GM11168 (cell line): ENCODE data around the gene CATSPERE.

ENCODE experiments used
- in situ Hi-C: fragments of 300-500 bp; cut with MboI; formaldehyde crosslinking; loops from one replicate; pipeline ENCODE4 v1.12.0; 2022; ENCODE audit warnings: low sequenced_read_pairs; ENCODE audit not compliant: unreplicated experiment

Gene CATSPERE

GRCh38 chr1:244461245-244462071 is at the start of gene CATSPERE:
CATSPERE (plus strand) TSS chr1:244461273; CDS start chr1:244461430, 157 bp downstream.
- in situ Hi-C loops, result no loop called here

- in situ Hi-C loops, result no loop called here
Observed at GRCh38 chr1:244412176-244412575, 48.9 kb upstream of the CATSPERE start.

DNA sequence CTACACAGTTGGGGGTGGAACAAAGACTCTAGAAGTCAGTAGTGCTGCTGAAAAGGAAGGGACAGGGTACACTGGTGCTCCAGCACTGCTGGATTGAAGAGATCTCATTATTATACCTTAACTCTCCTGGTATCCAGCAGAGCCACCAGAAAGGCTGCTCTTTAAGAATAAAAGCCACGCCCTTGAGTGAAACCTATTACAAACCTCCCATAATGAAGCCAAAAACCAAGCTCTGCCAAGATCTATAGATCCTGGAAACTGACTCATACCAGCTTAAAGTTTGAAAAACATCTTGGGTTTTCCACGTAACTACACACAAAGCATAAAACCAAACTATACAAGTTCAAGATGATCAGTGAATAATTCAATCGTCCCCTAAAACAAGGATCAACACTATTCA is 47.3 kb upstream of the CATSPERE start:
- in situ Hi-C loops, result no loop called here

- in situ Hi-C loops, result no loop called here
Observed at GRCh38 chr1:244414543-244414942, 46.5 kb upstream of the CATSPERE start.

DNA sequence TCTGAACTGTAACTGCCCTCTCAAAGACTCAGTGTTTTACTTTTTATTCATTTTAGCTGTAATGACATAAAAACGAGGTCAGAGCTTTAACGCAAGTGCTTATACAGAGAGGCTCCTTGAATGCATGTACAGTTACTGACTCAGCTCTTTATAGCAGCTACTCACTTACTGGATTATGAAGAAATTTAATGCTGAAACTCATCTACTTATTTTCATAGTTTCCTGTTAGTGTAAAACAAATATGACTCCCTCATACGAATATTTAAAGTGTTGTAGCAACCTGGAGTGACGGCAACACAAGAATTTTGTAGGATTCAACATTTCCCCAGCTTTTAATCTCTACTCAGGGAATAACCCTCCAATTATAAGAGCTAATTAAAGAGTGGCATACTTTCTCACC is 42.0 kb upstream of the CATSPERE start:
- in situ Hi-C loops, result no loop called here

GRCh38 chr1:244422174-244422573 is 38.9 kb upstream of the CATSPERE start:
- in situ Hi-C loops, result no loop called here

DNA sequence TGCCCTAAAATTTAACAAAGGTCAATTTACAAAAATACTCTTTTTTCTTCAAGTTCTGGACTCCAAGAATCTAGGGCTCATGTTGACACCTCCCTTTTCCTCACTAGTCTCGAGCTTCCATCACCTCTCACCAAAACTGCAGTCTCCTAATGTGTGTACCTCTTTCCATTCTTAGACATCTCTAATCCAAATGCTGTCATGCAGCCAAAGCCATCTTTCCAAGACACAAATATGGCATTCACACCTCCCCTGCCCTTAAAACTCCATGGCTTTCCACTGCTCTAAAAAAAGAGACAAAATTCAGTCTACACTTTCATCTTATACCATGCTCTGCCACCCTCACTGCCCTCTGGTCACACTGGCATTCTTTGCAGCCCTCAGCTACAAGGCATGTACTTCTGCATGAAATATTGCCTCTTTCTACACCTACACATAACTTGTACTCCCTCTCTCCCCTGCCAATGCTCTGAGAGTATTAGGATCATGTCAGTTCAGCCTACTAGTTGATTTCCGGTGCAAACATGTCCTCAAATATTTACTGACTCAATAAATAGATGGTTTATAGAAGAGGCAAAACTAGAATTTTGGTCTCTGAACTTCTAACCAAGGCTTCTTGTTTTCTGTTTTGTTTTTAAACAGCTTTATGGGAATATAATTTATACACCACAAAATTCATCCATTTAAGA is 36.3 kb upstream of the CATSPERE start:
- in situ Hi-C loops, result no loop called here

DNA sequence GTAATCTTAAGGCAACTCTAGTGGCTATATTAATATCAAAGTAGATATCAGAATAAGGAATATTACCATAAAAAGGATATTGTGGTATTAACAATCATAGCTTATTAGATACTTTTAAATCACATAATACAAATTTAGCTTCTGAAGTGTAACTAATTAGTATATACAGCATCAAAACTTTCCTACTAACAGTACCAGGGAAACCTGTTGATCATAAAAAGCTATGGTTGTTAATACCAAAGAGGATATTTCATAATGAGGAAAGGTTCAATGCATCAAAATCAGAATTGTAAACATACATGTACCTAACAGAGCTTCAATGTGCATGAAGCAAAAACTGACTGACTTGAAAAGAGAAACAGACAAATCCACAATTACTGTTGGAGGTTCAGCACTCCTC is 33.4 kb upstream of the CATSPERE start:
- in situ Hi-C loops, result no loop called here

GRCh38 chr1:244429818-244430217 is 31.3 kb upstream of the CATSPERE start:
- in situ Hi-C loops, result no loop called here

GRCh38 chr1:244431166-244431565 is 29.9 kb upstream of the CATSPERE start:
- in situ Hi-C loops, result no loop called here

- in situ Hi-C loops, result no loop called here
Observed at GRCh38 chr1:244435562-244436205, 25.4 kb upstream of the CATSPERE start.

DNA sequence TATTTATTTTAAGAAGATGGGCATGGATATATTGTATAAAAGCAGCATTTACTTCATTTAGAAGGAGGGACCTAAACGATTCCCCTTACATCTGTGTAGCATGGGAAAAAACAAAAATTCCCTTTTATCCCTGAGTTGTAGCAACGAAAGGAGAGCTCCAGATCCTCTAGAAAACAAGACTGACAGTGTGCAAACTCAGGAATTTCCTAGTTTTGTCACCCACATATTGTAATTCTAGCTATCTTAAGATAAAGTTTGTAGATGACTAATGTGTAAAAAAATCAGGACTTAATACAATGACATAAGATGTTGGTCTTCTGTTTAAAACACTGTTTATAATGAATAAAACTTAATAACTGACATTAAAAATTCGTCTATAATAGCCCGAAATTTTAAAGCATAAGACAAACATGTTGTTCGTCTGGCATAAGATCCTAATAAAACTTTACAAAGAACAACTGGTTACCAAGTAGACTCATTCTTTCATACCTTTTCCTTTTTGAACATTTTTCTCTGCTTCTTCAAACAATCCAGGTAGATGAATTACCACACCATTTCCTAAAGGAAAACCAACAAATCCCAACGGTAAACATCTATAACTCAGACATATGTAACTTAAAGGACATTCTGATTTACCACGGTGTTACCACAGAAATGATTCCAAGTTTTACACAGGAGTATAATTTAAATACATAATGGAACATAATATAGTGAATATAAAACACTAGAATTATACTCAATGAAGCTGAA is 24.6 kb upstream of the CATSPERE start:
- in situ Hi-C loops, result no loop called here

DNA sequence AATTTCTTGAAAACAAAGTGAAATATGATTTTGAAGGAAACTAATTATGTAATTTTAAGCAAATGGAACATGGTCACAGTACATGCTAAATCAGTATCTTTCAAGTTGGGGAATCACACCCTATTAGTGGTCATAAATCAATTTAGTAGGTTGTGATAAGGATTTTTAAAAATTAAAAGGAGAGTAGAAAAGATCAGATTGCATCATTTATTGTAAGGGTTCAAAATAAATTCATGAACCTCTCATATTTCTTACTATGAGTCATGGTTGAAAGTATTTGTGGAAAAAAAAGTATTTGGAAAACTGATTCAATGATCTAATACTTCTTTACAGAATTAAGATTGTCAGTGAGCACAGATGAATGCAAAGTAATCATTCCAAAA is 24.0 kb upstream of the CATSPERE start:
- in situ Hi-C loops, result no loop called here

DNA sequence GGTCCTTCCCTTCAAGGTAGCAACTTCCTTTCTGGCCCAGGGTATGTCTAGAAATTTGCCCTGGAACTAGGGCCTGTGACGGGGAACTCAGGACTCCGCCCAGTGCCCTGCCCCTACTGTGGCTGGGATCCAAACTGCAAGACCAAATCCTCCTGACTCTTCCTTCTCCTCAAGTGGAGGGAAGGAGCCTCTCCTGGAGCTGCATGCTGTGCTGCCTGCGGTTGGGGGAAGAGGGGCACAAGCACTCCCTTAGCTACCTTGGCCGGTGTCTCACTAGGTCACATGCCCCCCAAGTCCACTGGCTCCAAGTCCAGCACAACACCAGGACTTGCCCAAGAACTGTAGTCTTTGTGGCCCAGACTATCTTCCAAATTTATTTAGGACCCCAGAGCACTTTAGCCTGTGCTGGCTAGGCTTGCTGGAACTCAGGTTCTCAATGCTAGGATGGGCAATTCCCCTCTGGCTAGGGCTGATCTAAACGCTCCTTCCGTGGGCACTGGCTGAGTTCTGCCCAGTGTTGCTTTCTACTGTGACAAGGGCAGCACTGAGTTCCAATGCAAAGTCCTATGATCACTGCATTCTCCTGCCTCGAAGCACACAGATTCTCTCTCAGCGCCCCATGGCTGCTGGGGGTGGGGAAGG is 21.6 kb upstream of the CATSPERE start:
- in situ Hi-C loops, result no loop called here

DNA sequence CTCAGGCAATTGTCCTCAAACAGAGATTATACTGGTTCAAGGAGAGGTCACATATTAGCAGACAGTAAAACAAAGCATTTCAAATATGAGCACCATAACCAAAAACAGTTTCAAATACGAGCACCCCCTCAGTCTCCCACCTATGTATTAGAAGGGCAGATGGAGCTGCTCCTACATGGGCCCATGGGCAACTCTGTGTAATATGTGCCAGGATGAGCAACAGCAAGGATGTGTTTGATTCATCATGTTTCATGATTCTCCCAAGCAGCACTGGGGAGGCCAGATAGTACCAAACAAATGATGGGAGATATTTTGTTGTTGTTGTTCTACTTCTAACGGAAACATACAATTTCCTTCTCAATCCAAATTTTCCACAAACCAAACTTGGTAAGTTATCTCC is 18.2 kb upstream of the CATSPERE start:
- in situ Hi-C loops, result no loop called here

DNA sequence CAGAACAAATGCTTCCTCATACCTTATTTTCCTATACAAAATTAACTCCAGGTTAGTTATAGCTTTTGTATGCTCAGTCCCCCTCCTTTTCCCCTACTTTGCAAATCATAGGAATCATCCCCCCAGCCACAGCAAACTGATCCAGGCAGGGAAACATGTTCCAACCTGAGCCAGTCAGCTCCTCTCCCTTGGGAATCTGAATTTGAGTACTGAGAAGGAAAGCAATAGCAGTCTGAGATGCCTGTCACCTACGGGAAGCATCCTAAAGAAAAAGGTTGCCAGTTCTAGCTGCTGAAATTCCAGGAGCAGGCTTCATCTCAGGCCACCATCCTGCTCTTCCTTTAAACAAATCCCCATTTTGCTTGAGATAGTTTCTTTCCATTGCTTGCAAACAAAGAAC is 16.2 kb upstream of the CATSPERE start:
- in situ Hi-C loops, result no loop called here

GRCh38 chr1:244445320-244446181 is 15.5 kb upstream of the CATSPERE start:
- in situ Hi-C loops, result no loop called here

DNA sequence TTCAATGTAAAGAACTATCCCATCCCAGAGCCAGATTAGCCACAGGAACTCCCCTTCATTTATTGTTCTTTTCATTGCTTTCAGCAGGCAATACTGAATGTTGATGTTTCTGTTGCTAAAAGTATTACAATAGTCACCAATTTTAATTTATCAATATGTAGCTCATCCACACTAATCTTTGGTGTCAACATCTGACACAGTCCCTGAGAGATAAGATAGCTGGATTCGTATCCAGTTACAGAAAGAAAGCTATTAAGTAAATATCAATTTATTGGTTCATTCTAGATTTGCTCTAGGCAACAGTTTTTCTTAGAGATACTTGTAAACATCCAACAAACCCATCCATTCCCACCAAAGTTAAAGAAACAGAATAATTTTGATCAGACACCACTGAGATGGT is 14.0 kb upstream of the CATSPERE start:
- in situ Hi-C loops, result no loop called here

GRCh38 chr1:244447552-244447951 is 13.5 kb upstream of the CATSPERE start:
- in situ Hi-C loops, result no loop called here
